Stimulated activated CD4-positive, alpha-beta T cell treated with anti-CD3 and anti-CD28 coated beads, Interleukin-1b, Interleukin-23, amount 100 ng/mL, for 48 hours (primary cell): ENCODE results near the gene MAP3K9.

Experiments used
- DNase-seq: peaks from one replicate; pipeline ENCODE4 v3.0.0-alpha.2; 2020

MAP3K9 gene

DNA sequence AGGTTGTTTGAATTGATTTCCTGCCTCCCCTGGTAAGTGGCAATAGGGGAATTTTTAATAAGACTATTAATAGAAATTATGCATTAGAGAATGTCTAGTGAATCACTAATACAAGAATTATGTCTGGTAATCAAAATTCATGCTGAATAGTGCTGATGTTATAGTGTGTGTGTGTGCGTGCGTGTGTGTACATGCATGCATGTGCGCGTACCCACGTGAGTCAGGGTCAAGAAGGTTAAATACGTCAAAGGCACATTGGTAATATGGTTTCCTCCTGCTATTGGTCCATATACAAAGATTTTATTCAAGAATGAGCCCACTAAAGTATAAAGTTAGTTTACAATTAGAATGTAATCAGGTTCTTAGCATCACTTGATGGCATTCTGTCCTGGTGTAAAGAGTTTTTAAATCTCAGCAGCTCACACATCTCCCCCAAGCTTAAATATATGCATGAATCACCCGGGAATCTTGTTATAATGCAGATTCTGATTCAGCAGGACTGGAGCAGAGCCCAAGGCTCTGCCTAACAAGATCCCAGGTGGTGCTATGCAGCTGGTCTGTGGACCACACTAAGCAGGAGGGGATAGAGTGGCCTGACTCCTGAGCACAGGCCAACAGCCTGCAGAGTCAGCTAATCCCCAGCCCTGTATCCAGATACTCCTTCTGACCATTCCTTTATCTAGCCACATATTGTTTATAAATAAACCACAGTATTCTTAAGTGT is 123.7 kb downstream of the MAP3K9 start:
- DNase-seq, result no peak

DNA sequence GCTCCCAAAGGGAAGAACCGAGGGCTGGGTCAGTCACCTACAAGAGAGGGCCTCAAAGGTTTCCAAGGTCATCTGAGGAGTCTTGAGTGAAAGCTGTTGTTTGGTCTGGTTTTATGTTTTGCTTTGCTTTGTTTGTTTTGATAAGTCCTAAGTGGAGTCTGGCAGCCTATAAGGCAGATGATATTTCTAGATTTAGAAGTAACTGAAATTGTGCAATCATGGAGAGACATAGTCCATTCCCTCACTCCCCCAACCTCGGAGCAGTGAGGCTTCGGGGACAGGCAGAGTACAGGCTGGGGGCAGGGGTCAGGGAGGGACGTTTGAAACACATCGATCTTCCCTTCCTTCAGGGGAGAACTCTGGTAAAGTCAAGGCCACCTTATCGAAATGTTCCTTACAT is 125.3 kb downstream of the MAP3K9 start:
- DNase-seq, result no peak

DNA sequence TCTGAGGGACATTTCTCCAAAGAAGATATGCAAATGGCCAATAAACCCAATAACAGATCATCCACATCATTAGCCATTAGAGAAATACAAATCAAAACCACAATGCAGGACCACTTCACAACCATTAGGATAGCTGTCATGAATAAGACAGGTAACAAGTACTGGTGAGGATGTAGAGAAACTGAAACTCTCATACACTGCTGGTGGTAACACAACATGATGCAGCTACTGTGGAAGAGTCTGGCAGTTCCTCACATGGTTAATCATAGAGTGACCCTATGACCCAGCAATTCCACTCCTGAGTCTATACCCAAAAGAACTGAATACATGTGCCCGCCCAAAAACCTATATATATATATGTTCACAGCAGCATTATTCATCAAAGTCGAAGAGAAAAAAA is 128.6 kb downstream of the MAP3K9 start:
- DNase-seq, result no peak

DNA sequence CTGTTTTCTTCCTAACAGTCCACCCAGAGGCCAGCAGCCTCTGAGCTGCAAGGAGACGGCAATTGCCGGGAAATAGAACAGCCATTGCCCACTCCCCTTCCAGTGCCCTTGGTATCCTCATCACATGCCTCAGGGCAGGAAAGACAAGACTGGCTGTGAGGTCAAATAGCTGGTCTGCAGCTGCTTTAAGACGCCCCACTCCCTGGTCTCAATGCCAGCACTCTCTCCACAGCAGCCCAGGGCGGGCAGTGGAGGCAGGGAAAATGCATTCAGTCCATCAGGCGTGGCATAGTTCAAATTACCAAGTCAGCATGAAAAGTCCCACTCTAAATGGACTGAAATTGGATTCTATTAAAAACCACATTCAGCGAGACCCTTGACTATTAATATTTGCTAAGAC is 132.0 kb downstream of the MAP3K9 start:
- no peak for DNase-seq
